Adrenal gland (tissue), 5 donors: Measurements from ENCODE around the gene GTSE1.

ENCODE experiments used
- POLR2A ChIP-seq, 2 donors: fragments of 450-650 bp; IDR thresholded peaks; one replicate each; pipeline ENCODE4 v1.6.1; 2017; ENCODE audit warnings: antibody characterized with exemption in 2 of 2, mild to moderate bottlenecking in 2 of 2, moderate library complexity in 1 of 2
- TF ChIP-seq, protein P1 (sequence below), 6 experiments: fragments of 450-650 bp in 4 of 6; fragments of 200-600 bp in 2 of 6; sonication (generic) in 1 of 6; IDR thresholded peaks; 1 replicate in 5 of 6; 2 replicates in 1 of 6; pipeline versions ENCODE4 v1.5.1 to v1.8.0; 2016 to 2021; ENCODE audit warnings: antibody characterized with exemption in 6 of 6, mild to moderate bottlenecking in 2 of 6, moderate library complexity in 1 of 6
- donor health status: DM: no; HTN: no; CAD: no.

GRCh38 chr22:46318576-46318975 lies 21.9 kb downstream of the GTSE1 start:
- TF ChIP-seq, protein P1, sequence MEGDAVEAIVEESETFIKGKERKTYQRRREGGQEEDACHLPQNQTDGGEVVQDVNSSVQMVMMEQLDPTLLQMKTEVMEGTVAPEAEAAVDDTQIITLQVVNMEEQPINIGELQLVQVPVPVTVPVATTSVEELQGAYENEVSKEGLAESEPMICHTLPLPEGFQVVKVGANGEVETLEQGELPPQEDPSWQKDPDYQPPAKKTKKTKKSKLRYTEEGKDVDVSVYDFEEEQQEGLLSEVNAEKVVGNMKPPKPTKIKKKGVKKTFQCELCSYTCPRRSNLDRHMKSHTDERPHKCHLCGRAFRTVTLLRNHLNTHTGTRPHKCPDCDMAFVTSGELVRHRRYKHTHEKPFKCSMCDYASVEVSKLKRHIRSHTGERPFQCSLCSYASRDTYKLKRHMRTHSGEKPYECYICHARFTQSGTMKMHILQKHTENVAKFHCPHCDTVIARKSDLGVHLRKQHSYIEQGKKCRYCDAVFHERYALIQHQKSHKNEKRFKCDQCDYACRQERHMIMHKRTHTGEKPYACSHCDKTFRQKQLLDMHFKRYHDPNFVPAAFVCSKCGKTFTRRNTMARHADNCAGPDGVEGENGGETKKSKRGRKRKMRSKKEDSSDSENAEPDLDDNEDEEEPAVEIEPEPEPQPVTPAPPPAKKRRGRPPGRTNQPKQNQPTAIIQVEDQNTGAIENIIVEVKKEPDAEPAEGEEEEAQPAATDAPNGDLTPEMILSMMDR (IDR thresholded peaks at IDR 0.05), result no peak
- TF ChIP-seq POLR2A (IDR thresholded peaks at IDR 0.05), result no peak
